AG09319 (cell line): ENCODE measurements around the gene CLTB.
A peak's percentile ranks its signal among the peaks of the same experiment; 100 is the strongest.
"Not testable (repeated sequence)": the region's sequence is repeated elsewhere in the genome, so short reads cannot be mapped to it uniquely, and the experiment has no call there.

Source experiments
- DNase-seq: peaks from one replicate; pipeline ENCODE4 v3.0.0-alpha.2; 2010; ENCODE audit warnings: low read depth; ENCODE audit errors: extremely low read depth
- CTCF ChIP-seq: IDR thresholded peaks from 2 replicates; pipeline ENCODE4 v1.5.1; 2011; ENCODE audit warnings: low read depth, mild to moderate bottlenecking, inconsistent platforms, low read length, moderate library complexity

The CLTB gene

DNA sequence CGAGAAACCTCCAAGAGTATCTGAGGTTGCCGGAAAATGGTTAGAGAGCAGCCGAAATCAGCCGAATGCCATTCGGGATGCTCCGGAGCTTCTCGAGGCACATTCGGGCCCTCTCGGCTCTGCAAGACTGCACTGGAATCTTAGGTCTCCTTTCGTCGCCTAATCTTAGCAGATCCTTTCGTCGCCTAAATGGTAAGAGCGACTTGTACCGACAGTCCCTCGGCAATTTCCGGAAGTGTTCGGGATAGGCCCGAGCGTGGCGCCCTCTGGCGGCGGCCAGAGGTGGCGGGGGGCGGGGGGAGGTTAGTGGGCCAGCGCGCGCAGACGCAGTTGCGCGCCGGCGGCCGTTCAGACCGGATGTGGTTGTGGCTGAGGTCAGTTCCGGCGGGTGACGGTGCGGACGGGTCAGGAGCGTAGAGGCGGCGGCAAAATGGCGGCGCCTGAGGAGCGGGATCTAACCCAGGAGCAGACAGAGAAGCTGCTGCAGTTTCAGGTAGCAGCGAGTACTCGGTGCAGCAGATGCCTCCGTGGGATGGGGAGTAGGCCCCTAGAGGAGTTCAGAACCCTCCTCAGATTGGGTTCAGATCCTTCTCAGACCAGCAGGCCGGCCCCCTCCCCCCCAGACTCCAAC is 31.8 kb upstream of the CLTB start, which contains the start of gene FAF2:
TSS of gene FAF2 (plus strand) at position 408 of the 631 bp plus-strand sequence. CDS start at position 431, 23 bp downstream.
- peak; percentile 72 for TF ChIP-seq CTCF

DNA sequence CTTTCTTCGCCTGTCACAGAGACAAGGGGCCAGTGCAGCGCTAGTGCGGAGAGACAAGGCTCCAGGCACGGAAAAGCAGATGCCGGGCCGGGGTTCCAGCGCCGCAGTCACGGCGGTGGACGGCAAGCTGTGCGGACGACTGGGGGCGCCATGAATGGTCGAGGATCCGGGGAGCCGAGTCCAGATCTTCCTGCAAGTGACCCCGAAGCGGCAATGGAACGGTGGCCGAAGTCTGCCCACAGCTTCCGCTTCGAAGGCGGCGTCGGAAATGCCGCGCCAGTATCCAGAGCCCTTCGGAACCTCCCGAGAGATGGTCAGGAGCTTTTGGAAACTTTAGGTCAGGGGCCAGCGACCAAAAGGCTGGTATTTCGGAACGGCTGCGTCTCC is 31.2 kb upstream of the CLTB start:
- no peak for DNase-seq
- TF ChIP-seq CTCF = peak; percentile 7

More for the DNA sequence above, 31.8 kb upstream of the CLTB start, which contains the start of gene FAF2:
- peak; percentile 97 for DNase-seq

DNA sequence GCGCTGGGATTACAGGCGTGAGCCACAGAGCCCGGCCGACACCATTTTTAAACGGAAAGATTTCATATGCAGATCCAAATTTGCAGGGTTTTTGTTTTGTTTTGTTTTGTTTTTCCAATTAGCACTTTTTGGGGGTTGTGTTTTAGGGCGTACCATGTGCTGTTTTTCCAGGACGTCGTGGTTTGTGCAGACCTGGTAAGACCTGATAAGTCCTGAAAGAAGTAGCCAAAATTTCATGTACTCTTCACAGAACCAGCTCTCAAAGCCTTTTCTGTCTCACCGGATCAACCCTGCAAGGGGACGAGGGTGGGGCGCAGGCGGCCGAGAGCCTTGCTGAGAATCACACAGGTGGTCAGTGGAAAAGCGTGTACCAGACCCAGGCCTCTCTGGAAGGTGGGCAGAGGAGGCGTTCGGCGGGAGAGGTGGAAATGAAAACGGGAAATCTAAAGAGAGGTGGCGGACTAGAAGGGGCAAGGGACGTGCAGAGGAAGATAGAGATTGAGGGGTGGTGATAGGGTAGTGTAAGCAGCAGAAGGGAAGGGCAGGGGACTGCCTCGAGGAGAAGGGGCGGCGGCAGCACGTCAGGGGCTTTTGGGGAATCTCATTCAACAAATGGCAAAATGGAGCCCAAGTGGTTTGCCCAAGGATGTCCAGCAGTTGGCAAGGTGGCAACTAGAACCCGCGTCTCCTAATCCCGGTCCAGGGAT is 30.7 kb upstream of the CLTB start:
- DNase-seq = no peak
- TF ChIP-seq CTCF = no peak

DNA sequence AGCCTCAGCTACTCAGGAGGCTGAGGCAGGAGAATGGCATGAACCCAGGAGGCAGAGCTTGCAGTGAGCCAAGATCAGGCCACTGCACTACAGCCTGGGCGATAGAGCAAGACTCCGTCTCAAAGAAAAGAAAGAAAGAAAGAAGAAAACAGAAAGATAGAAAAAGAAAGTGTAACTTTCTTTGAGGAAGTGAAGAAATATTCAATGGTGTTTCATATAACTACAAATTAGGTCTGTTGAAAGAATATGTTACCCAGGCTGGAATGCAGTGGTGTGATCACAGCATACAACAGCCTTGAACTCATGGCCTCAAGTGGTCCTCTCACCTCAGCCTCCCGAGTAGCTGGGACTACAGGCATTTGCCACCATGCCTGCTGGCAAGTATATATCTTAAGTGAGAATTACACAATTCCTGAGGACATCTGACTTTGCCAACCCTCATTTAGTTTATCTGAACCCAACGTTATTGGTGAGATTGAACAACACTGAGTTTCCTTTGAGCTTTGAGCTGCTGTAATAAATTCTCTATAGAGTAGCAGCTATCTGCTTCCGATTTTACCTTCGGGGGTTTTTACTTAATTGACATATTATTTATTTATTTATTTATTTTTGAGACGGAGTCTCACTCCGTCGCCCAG is 29.8 kb upstream of the CLTB start:
- DNase-seq = no peak
- no peak for TF ChIP-seq CTCF

DNA sequence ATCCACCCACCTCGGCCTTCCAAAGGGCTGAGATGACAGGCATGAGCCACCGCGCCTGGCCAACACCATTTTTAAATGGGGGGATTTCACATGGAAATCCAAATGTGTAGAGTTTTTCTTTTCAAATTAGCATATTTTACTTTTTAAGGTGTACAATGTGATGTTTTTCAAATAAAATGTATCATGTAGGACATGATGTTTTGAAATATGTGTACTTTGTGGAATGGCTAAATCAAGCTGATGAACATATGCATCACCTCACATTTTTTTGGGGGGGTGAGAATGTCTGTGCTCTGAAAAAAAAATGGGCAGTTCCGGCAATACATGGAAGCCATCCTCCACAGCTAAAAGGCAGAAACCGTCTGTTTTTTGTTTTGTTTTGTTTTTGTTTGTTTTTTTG is 28.4 kb upstream of the CLTB start:
- DNase-seq = no peak
- TF ChIP-seq CTCF = no peak

DNA sequence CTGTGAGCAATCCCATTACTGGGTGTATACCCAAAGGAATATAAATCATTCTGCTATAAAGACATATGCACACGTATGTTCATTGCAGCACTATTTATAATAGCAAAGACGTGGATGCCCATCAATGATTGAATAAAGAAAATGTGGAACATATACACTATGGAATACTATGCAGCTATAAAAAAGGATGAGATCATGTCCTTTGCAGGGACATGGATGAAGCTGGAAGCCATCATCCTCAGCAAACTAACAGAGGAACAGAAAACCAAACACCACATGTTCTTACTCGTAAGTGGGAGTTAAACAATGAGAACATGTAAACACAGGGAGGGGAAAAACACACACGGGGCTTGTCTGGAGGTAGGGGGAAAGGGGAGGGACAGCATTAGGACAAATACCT is 26.6 kb upstream of the CLTB start:
- DNase-seq = not testable (repeated sequence)

DNA sequence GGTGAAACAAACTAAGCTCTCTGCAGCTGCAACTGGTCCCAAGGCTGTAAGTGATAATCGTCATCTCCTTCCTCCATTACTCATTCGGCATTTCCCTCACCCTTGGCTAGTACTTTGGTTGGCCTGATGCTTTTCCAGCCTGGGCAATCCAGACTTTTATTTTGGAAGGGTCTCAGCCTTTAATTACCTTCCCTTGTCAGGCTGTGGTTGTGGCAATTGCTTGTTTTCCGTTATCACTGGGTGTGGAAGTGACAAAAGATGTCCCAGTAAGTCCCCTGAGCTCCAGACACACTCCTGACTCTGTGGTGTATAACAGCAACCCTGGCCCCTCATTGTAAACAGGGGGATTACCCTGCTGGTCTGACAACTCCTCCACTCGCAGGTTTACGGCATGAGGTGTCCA is 25.6 kb upstream of the CLTB start:
- TF ChIP-seq CTCF = no peak
- DNase-seq = no peak
